Erythroblast (primary cell): ENCODE measurements around the gene OR1K1.

Experiments
- GATA1 ChIP-seq: IDR thresholded peaks from 2 replicates; pipeline ENCODE4 v1.6.1; 2011; ENCODE audit warnings: low read depth, mild to moderate bottlenecking, control low read depth, low read length, moderate library complexity
- POLR2A ChIP-seq: IDR thresholded peaks from 2 replicates; pipeline ENCODE4 v1.6.1; 2011; ENCODE audit warnings: mild to moderate bottlenecking, low read length

DNA sequence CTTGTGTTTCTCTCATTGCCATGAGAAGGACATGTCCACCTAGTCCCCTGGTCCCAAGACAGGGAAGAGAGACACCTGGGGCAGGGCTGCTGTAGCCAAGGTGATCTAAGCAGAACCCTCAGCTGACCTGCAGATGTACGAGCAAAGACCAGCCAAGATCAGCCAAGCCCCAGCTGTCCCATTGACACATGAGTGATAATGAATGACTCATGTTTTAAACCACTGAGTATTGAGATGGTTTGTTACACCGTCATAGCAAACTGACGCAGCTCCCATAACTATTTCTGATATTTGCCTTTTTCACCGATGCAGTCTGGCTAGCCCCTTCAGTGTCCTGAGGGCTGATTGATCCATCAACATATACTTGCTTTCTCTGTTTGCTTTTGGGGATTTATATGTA lies 6.7 kb downstream of the OR1K1 start:
- no peak for TF ChIP-seq POLR2A
- TF ChIP-seq GATA1 = no peak
